Glutamatergic neuron (in vitro differentiated cells): ENCODE data around the gene TIGD6. TPM values are rescaled to one million over a fixed set of nuclear protein-coding genes. Genes with fewer than 3 reads are reported as not detected.

Source experiments
- DNase-seq: peaks from one replicate; pipeline ENCODE4 v3.0.0; 2022
- H3K27ac Mint-ChIP-seq: one replicate; pipeline ENCODE4 v1.8.0; 2020; ENCODE audit warnings: mild to moderate bottlenecking, mixed read lengths, inconsistent platforms; ENCODE audit not compliant: unreplicated experiment
- H3K27me3 Mint-ChIP-seq: one replicate; pipeline ENCODE4 v1.8.0; 2020; ENCODE audit warnings: mild to moderate bottlenecking, moderate library complexity, mixed read lengths, inconsistent platforms; ENCODE audit not compliant: unreplicated experiment
- H3K36me3 Mint-ChIP-seq: one replicate; pipeline ENCODE4 v1.8.0; 2020; ENCODE audit warnings: mild to moderate bottlenecking, mixed read lengths, inconsistent platforms; ENCODE audit not compliant: unreplicated experiment
- H3K4me1 Mint-ChIP-seq: one replicate; pipeline ENCODE4 v1.8.0; 2020; ENCODE audit warnings: mild to moderate bottlenecking, low read depth, mixed read lengths, inconsistent platforms; ENCODE audit not compliant: unreplicated experiment
- H3K4me3 Mint-ChIP-seq: one replicate; pipeline ENCODE4 v1.8.0; 2020; ENCODE audit warnings: mild to moderate bottlenecking, mixed read lengths, inconsistent platforms; ENCODE audit not compliant: unreplicated experiment
- H3K9me3 Mint-ChIP-seq: one replicate; pipeline ENCODE4 v1.8.0; 2020; ENCODE audit warnings: mild to moderate bottlenecking, moderate library complexity, mixed read lengths, inconsistent platforms; ENCODE audit not compliant: unreplicated experiment
- total RNA-seq: library from RNA; stranded (reverse); fragmentation: NEBNext Ultra II Directional; extraction: Animal tissue kit (Norgen Biotek cat#: 25700); gene quantifications from one replicate; pipeline ENCODE4 v1.2.1, GENCODE V29; 2021; ENCODE audit not compliant: unreplicated experiment
- TF ChIP-seq, protein P1 (sequence below): fragments of 200-600 bp; sonication (generic); IDR thresholded peaks from one replicate; pipeline ENCODE4 v1.5.0; 2021; ENCODE audit not compliant: partially characterized antibody, unreplicated experiment

Gene TIGD6
- total RNA-seq, 1 donor from 2014 or later, result 3.3 TPM

- no peaks in the 10 kb centered on the region for H3K9me3 Mint-ChIP-seq
- H3K4me1 Mint-ChIP-seq, result no peaks in the 10 kb centered on the region
- H3K4me3 Mint-ChIP-seq, result no peak overlapping the region
- DNase-seq, result no peak
- no peak overlapping the region for H3K27ac Mint-ChIP-seq
- TF ChIP-seq, protein P1, sequence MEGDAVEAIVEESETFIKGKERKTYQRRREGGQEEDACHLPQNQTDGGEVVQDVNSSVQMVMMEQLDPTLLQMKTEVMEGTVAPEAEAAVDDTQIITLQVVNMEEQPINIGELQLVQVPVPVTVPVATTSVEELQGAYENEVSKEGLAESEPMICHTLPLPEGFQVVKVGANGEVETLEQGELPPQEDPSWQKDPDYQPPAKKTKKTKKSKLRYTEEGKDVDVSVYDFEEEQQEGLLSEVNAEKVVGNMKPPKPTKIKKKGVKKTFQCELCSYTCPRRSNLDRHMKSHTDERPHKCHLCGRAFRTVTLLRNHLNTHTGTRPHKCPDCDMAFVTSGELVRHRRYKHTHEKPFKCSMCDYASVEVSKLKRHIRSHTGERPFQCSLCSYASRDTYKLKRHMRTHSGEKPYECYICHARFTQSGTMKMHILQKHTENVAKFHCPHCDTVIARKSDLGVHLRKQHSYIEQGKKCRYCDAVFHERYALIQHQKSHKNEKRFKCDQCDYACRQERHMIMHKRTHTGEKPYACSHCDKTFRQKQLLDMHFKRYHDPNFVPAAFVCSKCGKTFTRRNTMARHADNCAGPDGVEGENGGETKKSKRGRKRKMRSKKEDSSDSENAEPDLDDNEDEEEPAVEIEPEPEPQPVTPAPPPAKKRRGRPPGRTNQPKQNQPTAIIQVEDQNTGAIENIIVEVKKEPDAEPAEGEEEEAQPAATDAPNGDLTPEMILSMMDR, result no peak
- no peaks in the 10 kb centered on the region for H3K36me3 Mint-ChIP-seq
- H3K27me3 Mint-ChIP-seq, result no peaks in the 10 kb centered on the region
Measured at GRCh38 chr5:150022681-150023080, 22.2 kb upstream of the TIGD6 start.

GRCh38 chr5:150022158-150022531 is 21.7 kb upstream of the TIGD6 start:
- H3K4me1 Mint-ChIP-seq, result no peaks in the 10 kb centered on the region
- TF ChIP-seq, protein P1, result no peak
- no peak for DNase-seq
- no peaks in the 10 kb centered on the region for H3K27me3 Mint-ChIP-seq
- H3K36me3 Mint-ChIP-seq, result no peaks in the 10 kb centered on the region
- H3K4me3 Mint-ChIP-seq, result no peak overlapping the region
- no peak overlapping the region for H3K27ac Mint-ChIP-seq
- H3K9me3 Mint-ChIP-seq, result no peaks in the 10 kb centered on the region

DNA sequence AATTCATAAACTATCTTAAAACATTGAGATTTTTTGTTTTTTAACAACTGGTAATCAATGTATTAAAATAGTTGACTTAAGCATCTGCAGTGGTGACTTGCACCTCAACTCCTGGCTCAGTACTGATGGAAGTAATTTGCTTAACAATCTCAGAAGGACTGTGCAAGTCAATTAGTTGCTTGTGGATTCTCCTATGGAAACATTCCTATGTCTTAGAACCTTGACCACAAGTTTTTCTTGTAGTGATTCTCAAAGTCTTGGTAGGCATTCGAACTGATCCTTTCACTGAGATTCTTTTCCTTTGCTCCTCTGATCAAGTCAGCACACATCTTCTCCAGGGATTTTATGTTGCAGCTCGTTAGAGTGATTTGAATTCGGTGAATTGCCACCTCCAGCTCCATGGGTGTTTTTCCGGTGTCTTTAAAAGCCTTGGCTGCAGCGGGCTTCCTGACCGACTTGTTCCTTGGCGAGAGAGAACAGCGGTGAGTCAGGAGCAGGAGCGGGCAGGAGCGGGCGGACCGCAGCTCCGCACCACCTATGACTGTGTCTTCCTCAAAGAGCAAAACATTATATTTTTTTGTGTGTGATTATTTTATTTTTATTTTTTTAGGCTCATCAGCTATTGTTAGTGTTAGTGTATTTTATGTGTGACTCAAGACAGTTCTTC is 21.2 kb upstream of the TIGD6 start:
- H3K36me3 Mint-ChIP-seq, result no peaks in the 10 kb centered on the region
- TF ChIP-seq, protein P1, result no peak
- H3K27ac Mint-ChIP-seq, result peak overlapping the region; percentile 28
- DNase-seq, result no peak
- no peaks in the 10 kb centered on the region for H3K27me3 Mint-ChIP-seq
- no peaks in the 10 kb centered on the region for H3K4me1 Mint-ChIP-seq
- no peaks in the 10 kb centered on the region for H3K9me3 Mint-ChIP-seq
- no peak overlapping the region for H3K4me3 Mint-ChIP-seq

DNA sequence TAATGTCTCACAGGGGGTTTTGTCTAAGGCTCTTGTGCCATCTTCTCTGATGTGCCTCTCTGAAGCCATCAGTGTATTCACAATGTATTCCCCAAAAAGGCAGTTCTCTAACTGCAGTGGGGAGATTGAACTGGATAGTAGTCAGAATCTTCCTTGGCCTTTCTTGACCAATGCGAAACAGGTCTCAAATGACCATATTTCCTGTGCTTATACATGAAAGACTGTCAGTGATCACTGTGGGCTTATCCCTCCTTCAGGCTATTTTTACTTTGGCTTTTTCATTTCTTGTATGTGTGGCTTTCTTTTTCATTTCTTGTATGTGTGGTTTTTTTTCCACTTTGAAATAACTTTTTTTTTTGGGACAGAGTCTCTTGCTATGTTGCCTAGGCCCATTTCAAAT is 19.8 kb upstream of the TIGD6 start:
- no peak overlapping the region for H3K4me3 Mint-ChIP-seq
- H3K4me1 Mint-ChIP-seq, result no peaks in the 10 kb centered on the region
- DNase-seq, result no peak
- peaks cover 8% of the 10 kb centered on the region for H3K36me3 Mint-ChIP-seq
- TF ChIP-seq, protein P1, result no peak
- no peak overlapping the region for H3K27ac Mint-ChIP-seq
- H3K9me3 Mint-ChIP-seq, result no peaks in the 10 kb centered on the region
- H3K27me3 Mint-ChIP-seq, result no peaks in the 10 kb centered on the region

GRCh38 chr5:150017226-150018005 is 17.0 kb upstream of the TIGD6 start:
- Mint-ChIP-seq H3K27me3 (no peaks in the 10 kb centered on the region), H3K36me3 (peaks cover 16% of the 10 kb centered on the region), H3K4me3 (no peak overlapping the region), H3K4me1 (no peaks in the 10 kb centered on the region), H3K9me3 (no peaks in the 10 kb centered on the region), H3K27ac (no peak overlapping the region)
- TF ChIP-seq, protein P1, result no peak
- no peak for DNase-seq
